BLaER1 treated with 17β-estradiol and CSF1 and Interleukin-3, amounts not matched to agents 10 nM and 100 nM (cell line): ENCODE measurements around the gene LDLRAD3.
A peak's percentile ranks its signal among the peaks of the same experiment; 100 is the strongest.

Source experiments
- H3K27ac ChIP-seq, 11 experiments: shearing (Covaris generic); formaldehyde crosslinking; 2 replicates each; pipeline ENCODE4 v1.8.1; 2022
- H3K27me3 ChIP-seq, 11 experiments: shearing (Covaris generic); formaldehyde crosslinking; 2 replicates each; pipeline ENCODE4 v1.8.1; 2022
- H3K36me3 ChIP-seq, 11 experiments: shearing (Covaris generic); formaldehyde crosslinking; 2 replicates each; pipeline ENCODE4 v1.8.1; 2022
- H3K4me1 ChIP-seq, 10 experiments: shearing (Covaris generic); formaldehyde crosslinking; 2 replicates each; pipeline ENCODE4 v1.8.1; 2022
- H3K4me2 ChIP-seq, 11 experiments: shearing (Covaris generic); formaldehyde crosslinking; 2 replicates each; pipeline ENCODE4 v1.8.1; 2022
- H3K4me3 ChIP-seq, 10 experiments: shearing (Covaris generic); formaldehyde crosslinking; 2 replicates each; pipeline ENCODE4 v1.8.1; 2022
- H3K9ac ChIP-seq, 11 experiments: shearing (Covaris generic); formaldehyde crosslinking; 2 replicates each; pipeline ENCODE4 v1.8.1; 2022
- H3K9me3 ChIP-seq, 11 experiments: shearing (Covaris generic); formaldehyde crosslinking; replicated peaks in 1 of 11; 2 replicates each; pipeline ENCODE4 v1.8.1; 2022
- H4K20me1 ChIP-seq, 11 experiments: shearing (Covaris generic); formaldehyde crosslinking; 2 replicates each; pipeline ENCODE4 v1.8.1; 2022
- Cebpa-rat ChIP-seq, 11 experiments: shearing (Covaris generic); IDR thresholded peaks; 2 replicates each; pipeline ENCODE4 v1.8.1; 2022

The LDLRAD3 gene

GRCh38 chr11:35943309-35943708, 553 bp upstream of the LDLRAD3 start:
- peaks cover 35 to 58% (median 45%) of the 10 kb centered on the region in 10 experiments for H3K4me1 ChIP-seq
- peak overlapping the region; percentile 67 to 83 (median 76) for H3K4me3 ChIP-seq

GRCh38 chr11:35944503-35945136, 758 bp downstream of the LDLRAD3 start:
- TF ChIP-seq Cebpa-rat (IDR thresholded peaks at IDR 0.05), result no peak
- H3K27me3 ChIP-seq, result no peaks in the 10 kb centered on the region
- peaks cover 0 to 27% (median 17%) of the 10 kb centered on the region in 11 experiments; a peak in 16 of 22 replicates for H3K36me3 ChIP-seq
- H3K9ac ChIP-seq, result peak overlapping the region; percentile 84 to 90 (median 87)
- H4K20me1 ChIP-seq, result peaks cover 0 to 51% (median 23%) of the 10 kb centered on the region in 11 experiments; a peak in 13 of 22 replicates
- H3K4me2 ChIP-seq, result peak overlapping the region; percentile 93 to 99 (median 97)
- H3K4me1 ChIP-seq, result peaks cover 45 to 66% (median 57%) of the 10 kb centered on the region in 10 experiments
- peak overlapping the region; percentile 67 to 83 (median 76) for H3K4me3 ChIP-seq
- peaks cover 0 to 26% (median 20%) of the 10 kb centered on the region in 11 experiments; a peak in 17 of 22 replicates for H3K9me3 ChIP-seq
- H3K27ac ChIP-seq, result peak overlapping the region; percentile 82 to 91 (median 86)

More at GRCh38 chr11:35943309-35943708, 553 bp upstream of the LDLRAD3 start:
- no peak for TF ChIP-seq Cebpa-rat (IDR thresholded peaks at IDR 0.05)
- peaks cover 0 to 14% (median 10%) of the 10 kb centered on the region in 11 experiments; a peak in 15 of 22 replicates for H3K36me3 ChIP-seq
- H3K9me3 ChIP-seq, result peaks cover 0 to 13% (median 10%) of the 10 kb centered on the region in 11 experiments; a peak in 11 of 22 replicates
- H3K9ac ChIP-seq, result peak overlapping the region; percentile 84 to 90 (median 87)
- H3K27ac ChIP-seq, result peak overlapping the region; percentile 82 to 91 (median 86)
- no peaks in the 10 kb centered on the region for H3K27me3 ChIP-seq
- peak overlapping the region; percentile 79 to 99 (median 95) for H3K4me2 ChIP-seq
- H4K20me1 ChIP-seq, result peaks cover 0 to 38% (median 13%) of the 10 kb centered on the region in 11 experiments; a peak in 10 of 22 replicates

GRCh38 chr11:35945137-35945518, 1.3 kb downstream of the LDLRAD3 start:
- H3K27ac ChIP-seq, result peak overlapping the region in 10 of 11 experiments; percentile 82 to 91 (median 86); a peak in 16 of 22 replicates
- H3K4me1 ChIP-seq, result peaks cover 47 to 71% (median 57%) of the 10 kb centered on the region in 10 experiments
- peak overlapping the region; percentile 67 to 83 (median 76) for H3K4me3 ChIP-seq

GRCh38 chr11:35946766-35947165, 2.9 kb downstream of the LDLRAD3 start:
- H3K27ac ChIP-seq, result no peak overlapping the region
- peaks cover 53 to 86% (median 61%) of the 10 kb centered on the region in 10 experiments for H3K4me1 ChIP-seq
- no peaks in the 10 kb centered on the region for H3K27me3 ChIP-seq
- H4K20me1 ChIP-seq, result peaks cover 0 to 64% (median 29%) of the 10 kb centered on the region in 11 experiments; a peak in 13 of 22 replicates
- peak overlapping the region; percentile 93 to 99 (median 97); a peak in 21 of 22 replicates for H3K4me2 ChIP-seq
- H3K9ac ChIP-seq, result 0 out of 22 replicates have a peak overlapping the region, but pooled peaks of 1 of the 11 experiments have one; percentile 90
- 0 out of 20 replicates have a peak overlapping the region, but pooled peaks of 2 of the 10 experiments have one; percentile 68 to 80 for H3K4me3 ChIP-seq
- H3K9me3 ChIP-seq, result peaks cover 0 to 42% (median 20%) of the 10 kb centered on the region in 11 experiments; a peak in 17 of 22 replicates
- no peak for TF ChIP-seq Cebpa-rat (IDR thresholded peaks at IDR 0.05)
- H3K36me3 ChIP-seq, result peaks cover 0 to 27% (median 20%) of the 10 kb centered on the region in 11 experiments; a peak in 16 of 22 replicates

More at GRCh38 chr11:35945137-35945518, 1.3 kb downstream of the LDLRAD3 start:
- H3K9ac ChIP-seq, result peak overlapping the region; percentile 84 to 90 (median 87)
- TF ChIP-seq Cebpa-rat (IDR thresholded peaks at IDR 0.05), result no peak
- peak overlapping the region; percentile 93 to 99 (median 97) for H3K4me2 ChIP-seq
- H3K36me3 ChIP-seq, result peaks cover 0 to 27% (median 20%) of the 10 kb centered on the region in 11 experiments; a peak in 16 of 22 replicates
- H3K27me3 ChIP-seq, result no peaks in the 10 kb centered on the region
- peaks cover 0 to 56% (median 26%) of the 10 kb centered on the region in 11 experiments; a peak in 13 of 22 replicates for H4K20me1 ChIP-seq
- peaks cover 0 to 31% (median 20%) of the 10 kb centered on the region in 11 experiments; a peak in 17 of 22 replicates for H3K9me3 ChIP-seq

- Histone ChIP-seq H3K36me3 (peaks cover 0 to 28% (median 20%) of the 10 kb centered on the region in 11 experiments; a peak in 16 of 22 replicates), H3K27me3 (no peaks in the 10 kb centered on the region), H3K27ac (no peak overlapping the region), H3K4me2 (peak overlapping the region in 10 of 11 experiments; percentile 5 to 99 (median 94); a peak in 15 of 22 replicates), H3K9me3 (peaks cover 0 to 45% (median 25%) of the 10 kb centered on the region in 11 experiments; a peak in 17 of 22 replicates), H3K4me1 (peaks cover 56 to 87% (median 65%) of the 10 kb centered on the region in 10 experiments), H3K9ac (no peak overlapping the region), H4K20me1 (peaks cover 0 to 64% (median 29%) of the 10 kb centered on the region in 11 experiments; a peak in 13 of 22 replicates), H3K4me3 (no peak overlapping the region)
- no peak for TF ChIP-seq Cebpa-rat (IDR thresholded peaks at IDR 0.05)
Observed at GRCh38 chr11:35947437-35947836, 3.6 kb downstream of the LDLRAD3 start.

GRCh38 chr11:35949242-35949641, 5.4 kb downstream of the LDLRAD3 start:
- Histone ChIP-seq H3K9ac (no peak overlapping the region; a peak in 1 of 22 replicates), H4K20me1 (peaks cover 0 to 81% (median 29%) of the 10 kb centered on the region in 11 experiments; a peak in 13 of 22 replicates), H3K27ac (no peak overlapping the region), H3K4me1 (peaks cover 48 to 85% (median 64%) of the 10 kb centered on the region in 10 experiments), H3K27me3 (no peaks in the 10 kb centered on the region), H3K4me3 (no peak overlapping the region), H3K9me3 (peaks cover 0 to 61% (median 43%) of the 10 kb centered on the region in 11 experiments; a peak in 18 of 22 replicates), H3K4me2 (peak overlapping the region in 10 of 11 experiments; percentile 1 to 93 (median 16); a peak in 12 of 22 replicates), H3K36me3 (peaks cover 0 to 34% (median 21%) of the 10 kb centered on the region in 11 experiments; a peak in 16 of 22 replicates)
- no peak for TF ChIP-seq Cebpa-rat (IDR thresholded peaks at IDR 0.05)

- Histone ChIP-seq H3K36me3 (peaks cover 0 to 42% (median 24%) of the 10 kb centered on the region in 11 experiments; a peak in 16 of 22 replicates), H3K4me1 (peaks cover 42 to 84% (median 59%) of the 10 kb centered on the region in 10 experiments), H3K27ac (no peak overlapping the region), H3K9ac (no peak overlapping the region), H4K20me1 (peaks cover 0 to 89% (median 23%) of the 10 kb centered on the region in 11 experiments; a peak in 13 of 22 replicates), H3K4me3 (no peak overlapping the region), H3K4me2 (peak overlapping the region in 2 of 11 experiments; percentile 56 to 93; a peak in 1 of 22 replicates), H3K27me3 (no peaks in the 10 kb centered on the region), H3K9me3 (peaks cover 0 to 69% (median 50%) of the 10 kb centered on the region in 11 experiments; a peak in 18 of 22 replicates)
- no peak for TF ChIP-seq Cebpa-rat (IDR thresholded peaks at IDR 0.05)
Observed at GRCh38 chr11:35950082-35950481, 6.2 kb downstream of the LDLRAD3 start.

- Histone ChIP-seq H3K27ac (no peak overlapping the region), H3K4me1 (peaks cover 26 to 75% (median 46%) of the 10 kb centered on the region in 10 experiments), H3K4me2 (peak overlapping the region in 9 of 11 experiments; percentile 1 to 49 (median 15); a peak in 11 of 22 replicates), H3K9me3 (peaks cover 0 to 82% (median 65%) of the 10 kb centered on the region in 11 experiments; a peak in 18 of 22 replicates), H3K4me3 (no peak overlapping the region), H3K36me3 (peaks cover 0 to 49% (median 31%) of the 10 kb centered on the region in 11 experiments; a peak in 17 of 22 replicates), H4K20me1 (peaks cover 0 to 88% (median 16%) of the 10 kb centered on the region in 11 experiments; a peak in 13 of 22 replicates), H3K9ac (no peak overlapping the region), H3K27me3 (no peaks in the 10 kb centered on the region)
- no peak for TF ChIP-seq Cebpa-rat (IDR thresholded peaks at IDR 0.05)
Observed at GRCh38 chr11:35951680-35952079, 7.8 kb downstream of the LDLRAD3 start.
